Endothelial cell (in vitro differentiated cells): ENCODE data around the gene NEB. TPM values are rescaled to one million over a fixed set of nuclear protein-coding genes. Genes with fewer than 3 reads are reported as not detected.

Experiments
- DNase-seq: peaks from one replicate; pipeline ENCODE4 v3.0.0; 2021; ENCODE audit warnings: low spot score
- H3K27ac Mint-ChIP-seq: one replicate; pipeline ENCODE4 v1.8.0; 2021; ENCODE audit warnings: mixed read lengths, inconsistent platforms; ENCODE audit not compliant: unreplicated experiment
- H3K27me3 Mint-ChIP-seq: one replicate; pipeline ENCODE4 v1.8.0; 2021; ENCODE audit warnings: mild to moderate bottlenecking, moderate library complexity, mixed read lengths, inconsistent platforms; ENCODE audit not compliant: unreplicated experiment
- H3K36me3 Mint-ChIP-seq: one replicate; pipeline ENCODE4 v1.8.0; 2021; ENCODE audit warnings: mild to moderate bottlenecking, low read depth, mixed read lengths, inconsistent platforms; ENCODE audit not compliant: unreplicated experiment
- H3K4me1 Mint-ChIP-seq: one replicate; pipeline ENCODE4 v1.8.0; 2021; ENCODE audit warnings: mild to moderate bottlenecking, mixed read lengths, inconsistent platforms; ENCODE audit not compliant: unreplicated experiment
- H3K4me3 Mint-ChIP-seq: one replicate; pipeline ENCODE4 v1.8.0; 2021; ENCODE audit warnings: mild to moderate bottlenecking, mixed read lengths, inconsistent platforms; ENCODE audit not compliant: unreplicated experiment
- H3K9me3 Mint-ChIP-seq: one replicate; pipeline ENCODE4 v1.8.0; 2021; ENCODE audit warnings: mixed read lengths, inconsistent platforms; ENCODE audit not compliant: unreplicated experiment
- CTCF ChIP-seq: fragments of 200-600 bp; sonication (generic); IDR thresholded peaks from one replicate; pipeline ENCODE4 v1.5.0; 2021; ENCODE audit warnings: antibody characterized with exemption; ENCODE audit not compliant: unreplicated experiment
- total RNA-seq: library from RNA; stranded (reverse); fragmentation: NEBNext Ultra II Directional; extraction: Animal tissue kit (Norgen Biotek cat#: 25700); gene quantifications from one replicate; pipeline ENCODE4 v1.2.1, GENCODE V29; 2021; ENCODE audit not compliant: unreplicated experiment

The NEB gene
- total RNA-seq, 1 donor from 2014 or later: 0.64 TPM

GRCh38 chr2:151688719-151689118 is 45.6 kb downstream of the NEB start:
- Mint-ChIP-seq H3K4me1 (no peaks in the 10 kb centered on the region), H3K9me3 (no peaks in the 10 kb centered on the region), H3K27ac (no peak overlapping the region), H3K4me3 (no peak overlapping the region), H3K36me3 (no peaks in the 10 kb centered on the region), H3K27me3 (no peaks in the 10 kb centered on the region)
- no peak for TF ChIP-seq CTCF
- no peak for DNase-seq

DNA sequence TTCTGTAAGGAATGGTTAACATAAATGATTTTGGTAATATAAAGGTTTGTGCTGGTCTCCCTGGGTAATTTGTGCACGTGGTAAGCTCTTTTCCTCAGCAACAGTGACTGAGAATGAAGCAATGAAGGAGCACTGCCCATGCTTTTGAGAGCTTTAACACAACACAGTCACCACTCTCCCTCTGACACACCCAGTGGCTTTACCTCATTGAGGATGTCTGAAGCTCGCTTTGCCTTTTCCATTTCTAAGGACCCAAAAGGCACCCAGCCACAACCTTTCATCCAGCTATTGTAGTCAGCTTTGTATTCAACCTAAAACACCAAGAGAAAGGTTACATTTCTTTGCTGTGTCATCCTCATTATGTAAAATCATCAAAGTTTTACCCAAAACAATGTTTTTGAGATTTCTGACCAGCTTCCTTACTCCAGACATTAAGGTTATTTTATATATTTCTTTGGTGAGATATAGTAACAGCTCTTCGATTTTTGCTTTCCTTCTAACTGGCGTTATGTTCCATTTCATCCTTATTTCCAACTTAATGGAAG is 51.7 kb downstream of the NEB start:
- no peak overlapping the region for H3K27ac Mint-ChIP-seq
- no peaks in the 10 kb centered on the region for H3K36me3 Mint-ChIP-seq
- no peak for DNase-seq
- no peak overlapping the region for H3K4me3 Mint-ChIP-seq
- H3K9me3 Mint-ChIP-seq: no peaks in the 10 kb centered on the region
- no peak for TF ChIP-seq CTCF
- no peaks in the 10 kb centered on the region for H3K27me3 Mint-ChIP-seq
- no peaks in the 10 kb centered on the region for H3K4me1 Mint-ChIP-seq

GRCh38 chr2:151681051-151681450 is 53.2 kb downstream of the NEB start:
- Mint-ChIP-seq H3K4me3 (no peak overlapping the region), H3K27me3 (no peaks in the 10 kb centered on the region), H3K27ac (no peak overlapping the region), H3K9me3 (no peaks in the 10 kb centered on the region), H3K4me1 (no peaks in the 10 kb centered on the region), H3K36me3 (no peaks in the 10 kb centered on the region)
- no peak for TF ChIP-seq CTCF
- no peak for DNase-seq

GRCh38 chr2:151679994-151680393 is 54.3 kb downstream of the NEB start:
- Mint-ChIP-seq H3K27ac (no peak overlapping the region), H3K4me3 (no peak overlapping the region), H3K36me3 (no peaks in the 10 kb centered on the region), H3K9me3 (no peaks in the 10 kb centered on the region), H3K4me1 (no peaks in the 10 kb centered on the region), H3K27me3 (no peaks in the 10 kb centered on the region)
- TF ChIP-seq CTCF: no peak
- no peak for DNase-seq

- H3K36me3 Mint-ChIP-seq: no peaks in the 10 kb centered on the region
- H3K4me3 Mint-ChIP-seq: no peak overlapping the region
- H3K27me3 Mint-ChIP-seq: no peaks in the 10 kb centered on the region
- H3K27ac Mint-ChIP-seq: no peak overlapping the region
- no peaks in the 10 kb centered on the region for H3K4me1 Mint-ChIP-seq
- DNase-seq: no peak
- no peaks in the 10 kb centered on the region for H3K9me3 Mint-ChIP-seq
- no peak for TF ChIP-seq CTCF
These were observed 55.4 kb downstream of the NEB start for GRCh38 chr2:151678849-151679248.
